Measurements from ENCODE around the gene CCNO.

Gene CCNO

DNA sequence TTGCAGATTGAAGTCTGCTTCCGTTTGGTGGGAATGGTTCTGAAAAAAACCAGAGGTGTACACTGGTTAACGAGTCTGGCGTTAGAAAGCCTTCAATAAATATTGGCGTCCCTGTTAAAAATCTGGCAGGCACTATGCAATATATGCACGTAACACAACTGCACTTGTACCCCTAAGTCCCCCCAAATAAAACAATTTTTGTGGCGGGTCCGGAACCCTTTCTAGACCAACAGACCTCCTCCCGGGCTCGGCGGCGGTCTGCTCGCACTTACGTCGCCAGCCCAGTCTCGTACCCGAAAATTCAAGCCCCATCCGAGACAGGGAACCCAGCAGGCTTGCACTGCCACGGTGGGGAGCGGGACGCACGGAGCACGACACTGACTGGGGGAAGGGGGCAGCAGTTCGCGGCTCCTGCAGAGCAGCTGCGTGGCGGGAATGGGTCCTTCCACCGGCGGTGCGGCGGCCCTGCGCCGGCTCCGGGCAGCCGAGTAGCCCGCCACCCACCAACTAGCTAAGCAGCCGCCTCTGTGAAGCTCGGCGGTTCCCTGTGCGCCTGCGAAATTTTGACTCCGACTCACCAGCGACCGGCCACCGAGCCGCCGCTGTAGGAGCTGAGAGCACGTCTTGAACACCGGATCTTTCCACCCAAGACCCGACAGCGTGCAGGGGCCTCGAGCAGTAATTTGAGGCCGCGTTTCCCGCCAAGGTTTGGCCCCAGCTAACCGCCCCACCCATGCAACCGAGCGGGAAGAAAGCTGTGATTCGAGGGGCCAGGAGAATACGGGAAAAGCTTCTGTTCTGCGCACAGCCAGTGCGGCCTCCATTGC is 10.2 kb downstream of the CCNO start:
- no peak for DNase-seq (ENCODE audit: low spot score)

- DNase-seq (ENCODE audit: low spot score), result peak; percentile 14
These were observed 11.1 kb downstream of the CCNO start for GRCh38 chr5:55222092-55222984.

DNA sequence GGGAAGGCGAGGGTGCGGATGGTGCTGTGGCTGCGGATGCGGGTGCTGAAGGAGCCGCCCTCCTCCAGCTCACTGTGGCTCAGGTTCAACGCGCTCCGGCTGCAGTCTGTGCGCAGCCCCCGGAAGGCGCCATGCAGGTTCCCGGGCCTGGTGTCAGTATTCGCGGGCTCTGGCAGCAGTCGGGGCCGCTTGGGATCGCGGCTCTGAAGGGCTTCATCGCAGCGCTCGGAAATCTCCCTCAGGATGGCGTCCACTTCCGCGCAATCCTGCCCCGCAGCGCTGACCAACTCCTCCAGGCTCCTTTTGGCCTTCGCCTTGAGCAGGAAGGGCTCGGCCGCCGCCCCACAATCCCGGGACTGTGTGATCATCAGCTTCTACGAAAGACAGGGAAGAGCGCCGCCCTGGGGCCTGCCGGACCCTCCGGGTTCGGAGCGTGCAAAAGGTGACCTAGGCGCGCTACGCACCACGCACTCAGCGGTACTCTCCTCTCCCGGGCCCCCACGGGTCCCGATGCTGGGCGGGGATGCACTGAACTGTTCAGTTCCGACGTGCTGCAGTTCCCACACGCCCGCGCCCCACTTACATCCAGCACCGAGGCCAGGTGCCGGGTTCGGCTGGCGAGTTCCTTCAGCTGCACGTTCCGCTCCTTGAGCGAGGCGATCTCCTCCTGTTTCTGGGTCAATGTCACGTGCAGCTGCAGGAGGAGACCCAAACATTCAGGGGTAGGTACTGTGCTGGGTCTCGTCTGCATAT is 12.8 kb downstream of the CCNO start:
- peak; percentile 18 for DNase-seq (ENCODE audit: low spot score)

GRCh38 chr5:55219770-55220169 is 13.6 kb downstream of the CCNO start:
- no peak for DNase-seq (ENCODE audit: low spot score)

GRCh38 chr5:55218967-55219366 is 14.4 kb downstream of the CCNO start:
- DNase-seq (ENCODE audit: low spot score), result no peak

DNA sequence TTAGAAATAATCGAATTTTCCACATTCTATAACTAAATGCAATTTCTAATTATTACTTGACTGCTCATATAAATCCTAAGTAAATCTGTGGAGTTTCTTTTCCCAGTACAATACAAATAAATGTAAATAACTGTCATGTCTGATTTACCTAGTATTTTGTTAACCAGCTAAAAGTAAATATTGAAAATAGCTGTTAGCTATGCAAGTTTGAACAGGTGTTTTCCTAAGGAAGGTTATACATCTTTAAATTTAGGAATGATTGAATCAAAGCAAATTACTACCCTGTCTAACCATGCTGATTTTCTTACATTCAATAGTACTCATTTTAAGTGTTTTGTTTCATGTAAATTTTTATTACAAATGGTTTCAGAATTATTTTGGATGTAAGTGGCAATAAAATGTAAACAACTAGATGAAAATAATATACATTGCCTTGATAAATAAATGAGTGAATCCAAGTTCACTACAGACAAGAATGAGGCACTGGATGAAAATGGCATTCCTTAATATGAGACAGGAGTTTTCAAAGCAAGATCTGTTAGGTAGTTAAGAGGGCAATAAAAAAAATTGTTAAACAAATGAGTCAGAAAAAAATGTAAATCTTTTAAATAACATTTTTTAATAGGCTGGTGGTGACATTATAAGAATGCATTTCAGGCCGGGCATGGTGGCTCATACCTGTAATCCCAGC is 22.1 kb downstream of the CCNO start:
- no peak for DNase-seq (ENCODE audit: low spot score)

- DNase-seq (ENCODE audit: low spot score), result no peak
These were observed 28.4 kb downstream of the CCNO start for GRCh38 chr5:55205001-55205400.

DNA sequence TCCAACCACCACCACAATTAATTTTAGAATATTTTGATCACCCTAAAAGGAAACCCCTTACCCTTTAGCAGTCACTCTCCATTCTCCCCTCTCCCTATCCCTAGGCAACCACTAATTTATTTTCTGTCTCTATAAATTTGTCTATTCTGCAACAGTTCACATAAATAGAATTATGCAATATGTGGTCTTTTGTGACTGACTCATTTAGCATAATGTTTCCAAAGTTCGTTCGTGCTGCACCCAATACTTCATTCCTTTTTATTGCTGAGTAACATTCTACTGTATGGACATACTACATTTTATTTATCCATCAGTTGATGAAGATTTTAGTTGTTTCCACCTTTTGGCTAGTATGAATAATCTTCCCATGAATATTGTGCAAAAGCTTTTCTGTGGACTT is 42.2 kb downstream of the CCNO start:
- no peak for DNase-seq (ENCODE audit: low spot score)

DNA sequence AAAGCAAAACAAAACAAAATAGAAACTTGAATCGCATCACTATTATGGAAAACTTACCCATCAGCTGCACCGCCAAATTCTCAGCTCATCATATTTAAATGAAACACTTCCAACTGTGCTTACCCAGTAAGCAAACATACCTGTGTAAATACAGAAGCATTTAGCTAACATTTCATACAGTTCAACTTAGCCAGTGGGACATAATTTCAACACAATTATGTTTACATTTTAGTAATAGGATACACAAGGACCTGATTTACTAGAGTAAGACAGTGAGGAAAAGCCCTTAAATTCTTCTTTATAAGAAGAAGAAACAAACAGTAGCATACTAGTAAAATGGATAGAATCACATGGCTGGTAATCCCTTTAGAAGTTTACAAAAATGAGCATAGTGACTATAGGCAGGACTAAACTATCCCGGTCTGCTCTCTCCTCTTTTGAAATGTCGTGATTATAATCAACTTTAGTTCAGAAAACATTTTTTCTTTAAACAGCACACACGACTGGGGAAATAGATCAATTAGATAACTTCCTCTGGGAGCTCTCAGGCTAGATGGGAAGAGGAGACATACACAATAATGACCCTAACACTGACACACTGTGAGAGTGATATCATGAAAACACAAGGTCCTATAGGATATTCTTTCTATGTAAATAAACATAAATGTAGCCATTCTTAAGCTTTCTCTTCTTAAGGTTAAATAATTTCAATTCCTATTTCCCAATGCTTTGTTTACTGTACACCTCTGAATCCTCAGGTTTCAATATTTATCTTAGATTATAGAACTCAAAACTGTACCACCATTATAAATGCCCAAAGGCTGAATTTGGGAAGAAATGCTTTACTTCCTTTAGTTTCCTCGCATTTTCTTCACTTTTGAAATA is 44.5 kb downstream of the CCNO start:
- no peak for DNase-seq (ENCODE audit: low spot score)

GRCh38 chr5:55187370-55187769 is 46.0 kb downstream of the CCNO start:
- no peak for DNase-seq (ENCODE audit: low spot score)

All from AG08396 (cell line).